ENCODE measurements around the gene PDE2A. TPM values are rescaled to one million over a fixed set of nuclear protein-coding genes. Genes with fewer than 3 reads are reported as not detected.

Gene PDE2A
- total and polyA plus RNA-seq, 8 donors: 3.5 to 548 (median 25.9) TPM

- no peaks in the 10 kb centered on the region for H3K36me3 ChIP-seq
- H3K9me3 ChIP-seq: no peaks in the 10 kb centered on the region
- peak overlapping the region in 4 of 5 donors; percentile 41 to 69 (median 56) for H3K27ac ChIP-seq
- H3K4me1 ChIP-seq: peaks cover 12 to 56% (median 24%) of the 10 kb centered on the region in 4 donors
- peaks cover 0 to 21% (median 0%) of the 10 kb centered on the region in 3 donors for H3K27me3 ChIP-seq
- WGBS, 5 donors: 63 to 85% (median 78%) methylated on average over 1 to 4 of the region's 4 CpGs
- TF ChIP-seq POLR2A (IDR thresholded peaks at IDR 0.05): no peak
- no peak for TF ChIP-seq POLR2AphosphoS5 (IDR thresholded peaks at IDR 0.05)
- TF ChIP-seq, protein P1, sequence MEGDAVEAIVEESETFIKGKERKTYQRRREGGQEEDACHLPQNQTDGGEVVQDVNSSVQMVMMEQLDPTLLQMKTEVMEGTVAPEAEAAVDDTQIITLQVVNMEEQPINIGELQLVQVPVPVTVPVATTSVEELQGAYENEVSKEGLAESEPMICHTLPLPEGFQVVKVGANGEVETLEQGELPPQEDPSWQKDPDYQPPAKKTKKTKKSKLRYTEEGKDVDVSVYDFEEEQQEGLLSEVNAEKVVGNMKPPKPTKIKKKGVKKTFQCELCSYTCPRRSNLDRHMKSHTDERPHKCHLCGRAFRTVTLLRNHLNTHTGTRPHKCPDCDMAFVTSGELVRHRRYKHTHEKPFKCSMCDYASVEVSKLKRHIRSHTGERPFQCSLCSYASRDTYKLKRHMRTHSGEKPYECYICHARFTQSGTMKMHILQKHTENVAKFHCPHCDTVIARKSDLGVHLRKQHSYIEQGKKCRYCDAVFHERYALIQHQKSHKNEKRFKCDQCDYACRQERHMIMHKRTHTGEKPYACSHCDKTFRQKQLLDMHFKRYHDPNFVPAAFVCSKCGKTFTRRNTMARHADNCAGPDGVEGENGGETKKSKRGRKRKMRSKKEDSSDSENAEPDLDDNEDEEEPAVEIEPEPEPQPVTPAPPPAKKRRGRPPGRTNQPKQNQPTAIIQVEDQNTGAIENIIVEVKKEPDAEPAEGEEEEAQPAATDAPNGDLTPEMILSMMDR (IDR thresholded peaks at IDR 0.05): no peak
- no peak for TF ChIP-seq EP300 (IDR thresholded peaks at IDR 0.05)
- no peak for DNase-seq
- intact Hi-C loops (cut with DNase I; ENCODE audit: low total_unique reads): no loop called here
- H3K4me3 ChIP-seq: no peak overlapping the region
Observed at GRCh38 chr11:72616655-72617054, 57.6 kb downstream of the PDE2A start.

DNA sequence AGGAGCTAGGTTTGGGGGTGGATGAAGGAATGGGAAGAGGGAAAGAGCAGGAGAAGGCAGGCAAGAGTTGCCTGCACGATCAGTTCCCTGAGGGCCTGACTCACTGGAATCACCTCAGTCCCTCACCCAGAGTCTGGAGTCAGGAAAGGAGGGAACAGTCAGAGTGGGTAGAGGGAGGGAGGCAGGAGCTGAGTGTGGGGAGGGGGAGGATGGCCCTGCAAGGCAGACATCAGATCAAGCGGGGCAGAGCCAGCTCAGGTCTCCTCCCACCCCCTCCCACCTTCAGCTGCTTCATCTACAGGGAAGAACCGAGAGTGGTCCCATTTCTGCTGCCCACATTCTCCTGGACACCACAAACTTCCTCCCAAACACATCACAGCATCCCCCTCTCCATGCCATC, 58.9 kb downstream of the PDE2A start:
- Histone ChIP-seq H3K36me3 (no peaks in the 10 kb centered on the region), H3K27ac (no peak overlapping the region), H3K4me1 (peaks cover 12 to 56% (median 24%) of the 10 kb centered on the region in 4 donors), H3K4me3 (no peak overlapping the region), H3K9me3 (no peaks in the 10 kb centered on the region), H3K27me3 (peaks cover 0 to 21% (median 0%) of the 10 kb centered on the region in 3 donors)
- intact Hi-C loops (cut with DNase I; ENCODE audit: low total_unique reads): no loop called here
- DNase-seq: no peak
- WGBS, 5 donors: 51 to 66% (median 57%) methylated on average over 3 of the region's 3 CpGs
- TF ChIP-seq POLR2A (IDR thresholded peaks at IDR 0.05) (no peak), EP300 (IDR thresholded peaks at IDR 0.05) (no peak), POLR2AphosphoS5 (IDR thresholded peaks at IDR 0.05) (no peak)
- TF ChIP-seq, protein P1 (IDR thresholded peaks at IDR 0.05): no peak

- intact Hi-C loops (cut with DNase I; ENCODE audit: low total_unique reads): no loop called here
- peaks cover 12 to 56% (median 24%) of the 10 kb centered on the region in 4 donors for H3K4me1 ChIP-seq
- H3K4me3 ChIP-seq: no peak overlapping the region
- DNase-seq: peak in 1 of 2 donors; percentile 56
- peaks cover 0 to 21% (median 2%) of the 10 kb centered on the region in 3 donors for H3K27me3 ChIP-seq
- TF ChIP-seq, protein P1 (IDR thresholded peaks at IDR 0.05): no peak
- TF ChIP-seq EP300 (IDR thresholded peaks at IDR 0.05): no peak
- H3K9me3 ChIP-seq: no peaks in the 10 kb centered on the region
- H3K27ac ChIP-seq: no peak overlapping the region
- 17 to 25% (median 20%) methylated on average over 6 of the region's 6 CpGs for WGBS, 5 donors
- H3K36me3 ChIP-seq: no peaks in the 10 kb centered on the region
Observed at GRCh38 chr11:72614381-72614780, 59.8 kb downstream of the PDE2A start.

GRCh38 chr11:72613977-72614376, 60.2 kb downstream of the PDE2A start:
- no peaks in the 10 kb centered on the region for H3K9me3 ChIP-seq
- intact Hi-C loops (cut with DNase I; ENCODE audit: low total_unique reads): no loop called here
- peaks cover 0 to 21% (median 2%) of the 10 kb centered on the region in 3 donors for H3K27me3 ChIP-seq
- 47 to 62% (median 58%) methylated on average over 2 to 7 of the region's 7 CpGs for WGBS, 5 donors
- DNase-seq: peak in 1 of 2 donors; percentile 47
- H3K27ac ChIP-seq: no peak overlapping the region
- peaks cover 12 to 55% (median 24%) of the 10 kb centered on the region in 4 donors for H3K4me1 ChIP-seq
- no peak overlapping the region for H3K4me3 ChIP-seq
- TF ChIP-seq EP300 (IDR thresholded peaks at IDR 0.05) (no peak), POLR2AphosphoS5 (IDR thresholded peaks at IDR 0.05) (no peak), POLR2A (IDR thresholded peaks at IDR 0.05) (no peak)
- TF ChIP-seq, protein P1 (IDR thresholded peaks at IDR 0.05): no peak
- no peaks in the 10 kb centered on the region for H3K36me3 ChIP-seq
